HEK293 (cell line): ENCODE measurements around the gene C2CD2.
A peak's percentile ranks its signal among the peaks of the same experiment; 100 is the strongest.

Experiments
- CTCF ChIA-PET: fragments of 350-600 bp; formaldehyde crosslinking; extraction: SDS; loops from one replicate; lab custom pipeline; 2021; ENCODE audit warnings: antibody characterized with exemption; lab: Yijun Ruan, JAX
- POLR2A ChIA-PET: fragments of 300-600 bp; formaldehyde crosslinking; extraction: SDS; loops from one replicate; lab custom pipeline; 2020; ENCODE audit warnings: antibody characterized with exemption, inconsistent platforms; lab: Yijun Ruan, JAX
- H3K27ac ChIP-seq: fragments of 200-500 bp; sonication (Bioruptor generic); 2 replicates; pipeline ENCODE4 v1.5.1; 2014; ENCODE audit warnings: low read depth, low read length, control low read depth, inconsistent platforms; ENCODE audit errors: extremely low read depth
- H3K36me3 ChIP-seq, 2 experiments: fragments of 200-500 bp in 1 of 2; sonication (Bioruptor generic) in 1 of 2; 1 replicate in 1 of 2; 2 replicates in 1 of 2; pipeline ENCODE4 v1.5.1; 2014 to 2017; ENCODE audit warnings: inconsistent platforms in 2 of 2, low read length in 2 of 2; ENCODE audit not compliant: control insufficient read depth in 2 of 2, insufficient read depth in 1 of 2
- H3K4me1 ChIP-seq: fragments of 200-500 bp; sonication (Bioruptor generic); 2 replicates; pipeline ENCODE4 v1.5.1; 2014; ENCODE audit warnings: mild to moderate bottlenecking, low read length, inconsistent platforms; ENCODE audit not compliant: control insufficient read depth, insufficient read depth
- H3K4me3 ChIP-seq: 2 replicates; pipeline ENCODE4 v1.5.1; 2011; ENCODE audit warnings: low read depth, mild to moderate bottlenecking, control low read depth, low read length, moderate library complexity
- H3K9me3 ChIP-seq: fragments of 200-500 bp; sonication (Bioruptor generic); 2 replicates; pipeline ENCODE4 v1.5.1; 2014; ENCODE audit warnings: low read depth, low read length, inconsistent platforms; ENCODE audit not compliant: control insufficient read depth, insufficient read depth
- KLF8 ChIP-seq: fragments of 450-650 bp; formaldehyde crosslinking; IDR thresholded peaks from 2 replicates; pipeline ENCODE4 v1.5.1; 2016; ENCODE audit warnings: missing biosample characterization, missing genetic modification characterization
- MEIS1 ChIP-seq: sonication (generic); formaldehyde crosslinking; IDR thresholded peaks from 2 replicates; pipeline ENCODE4 v1.8.1; 2022; ENCODE audit warnings: missing genetic modification reagents, mild to moderate bottlenecking, borderline replicate concordance
- PRDM1 ChIP-seq: fragments of 450-650 bp; formaldehyde crosslinking; IDR thresholded peaks from 2 replicates; pipeline ENCODE4; 2016; ENCODE audit warnings: missing biosample characterization, missing genetic modification characterization
- PRDM10 ChIP-seq: fragments of 450-650 bp; formaldehyde crosslinking; IDR thresholded peaks from 2 replicates; pipeline ENCODE4 v1.5.1; 2016; ENCODE audit warnings: missing biosample characterization, missing genetic modification characterization
- SALL2 ChIP-seq: fragments of 450-650 bp; formaldehyde crosslinking; IDR thresholded peaks from 2 replicates; pipeline ENCODE4 v1.5.0; 2017; ENCODE audit warnings: missing biosample characterization, mild to moderate bottlenecking, missing genetic modification characterization, borderline replicate concordance
- SCRT2 ChIP-seq: fragments of 450-650 bp; formaldehyde crosslinking; IDR thresholded peaks from 2 replicates; pipeline ENCODE4 v1.5.1; 2016; ENCODE audit warnings: missing biosample characterization, missing genetic modification characterization
- SP7 ChIP-seq: fragments of 450-650 bp; formaldehyde crosslinking; IDR thresholded peaks from 2 replicates; pipeline ENCODE4 v1.5.1; 2016; ENCODE audit warnings: missing biosample characterization, missing genetic modification characterization
- TCF7L2 ChIP-seq: IDR thresholded peaks from 2 replicates; pipeline ENCODE4 v1.6.1; 2011; ENCODE audit warnings: low read depth, mild to moderate bottlenecking, inconsistent platforms, low read length, moderate library complexity, borderline replicate concordance
- ZNF121 ChIP-seq: fragments of 450-650 bp; formaldehyde crosslinking; IDR thresholded peaks from 2 replicates; pipeline ENCODE4 v1.5.1; 2016; ENCODE audit warnings: missing biosample characterization, missing genetic modification characterization
- ZNF501 ChIP-seq: fragments of 450-650 bp; formaldehyde crosslinking; IDR thresholded peaks from 2 replicates; pipeline ENCODE4 v1.5.1; 2016; ENCODE audit warnings: missing biosample characterization, missing genetic modification characterization
- ZNF529 ChIP-seq: fragments of 450-650 bp; formaldehyde crosslinking; IDR thresholded peaks from 2 replicates; pipeline ENCODE4 v1.5.1; 2017; ENCODE audit warnings: missing genetic modification characterization, missing biosample characterization; ENCODE audit not compliant: insufficient replicate concordance
- ZNF558 ChIP-seq: fragments of 450-650 bp; formaldehyde crosslinking; IDR thresholded peaks from 2 replicates; pipeline ENCODE4 v1.5.1; 2016; ENCODE audit warnings: missing biosample characterization, missing genetic modification characterization
- ZNF560 ChIP-seq: fragments of 450-650 bp; formaldehyde crosslinking; IDR thresholded peaks from 2 replicates; pipeline ENCODE4 v1.5.1; 2017; ENCODE audit warnings: missing biosample characterization, missing genetic modification characterization, borderline replicate concordance
- ZNF623 ChIP-seq: fragments of 450-650 bp; formaldehyde crosslinking; IDR thresholded peaks from 2 replicates; pipeline ENCODE4 v1.5.1; 2016; ENCODE audit warnings: missing biosample characterization, missing genetic modification characterization
- ZNF658 ChIP-seq: fragments of 450-650 bp; formaldehyde crosslinking; IDR thresholded peaks from 2 replicates; pipeline ENCODE4; 2016; ENCODE audit warnings: missing biosample characterization, missing genetic modification characterization
- ZNF701 ChIP-seq: fragments of 450-650 bp; formaldehyde crosslinking; IDR thresholded peaks from 2 replicates; pipeline ENCODE4 v1.5.1; 2016; ENCODE audit warnings: missing biosample characterization, missing genetic modification characterization
- ZNF707 ChIP-seq: fragments of 450-650 bp; formaldehyde crosslinking; IDR thresholded peaks from 2 replicates; pipeline ENCODE4 v1.5.1; 2016; ENCODE audit warnings: missing biosample characterization, missing genetic modification characterization
- ZNF76 ChIP-seq: fragments of 450-650 bp; formaldehyde crosslinking; IDR thresholded peaks from 2 replicates; pipeline ENCODE4; 2016; ENCODE audit warnings: low read depth, missing biosample characterization, missing genetic modification characterization, borderline replicate concordance
- TF ChIP-seq, protein P1 (sequence below): fragments of 450-650 bp; IDR thresholded peaks from 2 replicates; pipeline ENCODE4 v1.5.1; 2018; ENCODE audit warnings: missing biosample characterization, missing genetic modification characterization
- TF ChIP-seq, protein P2 (sequence below): fragments of 450-650 bp; formaldehyde crosslinking; IDR thresholded peaks from 2 replicates; pipeline ENCODE4; 2016; ENCODE audit warnings: missing biosample characterization, missing genetic modification characterization

C2CD2 gene

DNA sequence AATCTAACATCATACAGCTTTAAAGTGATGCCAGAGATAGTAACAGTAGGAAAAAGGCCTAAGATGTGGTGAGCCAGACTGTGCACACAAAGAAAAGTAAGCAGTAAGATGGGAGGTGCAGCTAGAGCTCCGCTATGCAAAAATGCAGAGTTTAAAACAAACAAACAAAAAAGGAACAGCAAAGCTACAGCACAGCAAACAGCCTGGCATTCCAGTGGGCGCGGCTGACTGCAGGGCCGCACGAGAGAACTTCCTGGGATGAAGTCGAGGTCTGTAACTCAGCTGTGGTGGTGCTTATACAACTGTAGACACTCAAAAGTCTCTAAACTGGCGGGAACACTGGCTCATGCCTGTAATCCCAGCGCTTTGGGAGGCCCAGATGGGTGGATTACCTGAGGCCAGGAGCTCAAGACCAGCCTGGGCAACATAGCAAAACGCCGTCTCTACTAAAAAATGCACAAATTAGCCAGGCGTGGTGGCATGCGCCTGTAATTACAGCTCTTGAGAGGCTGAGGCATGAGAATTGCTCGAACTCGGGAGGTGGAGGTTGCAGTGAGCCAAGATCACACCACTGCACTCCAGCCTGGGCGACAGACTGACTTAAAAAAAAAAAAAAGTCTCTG lies 104.7 kb downstream of the C2CD2 start:
- ChIA-PET CTCF (interaction anchor here (1.6 to 2.0 kb wide), 2 partner anchors 33 to 237 kb away, joined by 5 to 10 read pairs; no protein-coding TSS in a partner anchor), POLR2A (no interaction called here)
- Histone ChIP-seq H3K9me3 (no peaks in the 10 kb centered on the region), H3K36me3 (peaks cover 0 to 18% of the 10 kb centered on the region in 2 experiments; a peak in 2 of 3 replicates), H3K4me3 (no peak overlapping the region), H3K4me1 (no peaks in the 10 kb centered on the region), H3K27ac (no peak overlapping the region)
- no peak for TF ChIP-seq ZNF707 (tag by site-specific recombination)
- no peak for TF ChIP-seq SCRT2 (tag by site-specific recombination)
- TF ChIP-seq ZNF501 (tag by site-specific recombination), result no peak
- no peak for TF ChIP-seq SP7
- no peak for TF ChIP-seq ZNF121 (tag by site-specific recombination)
- TF ChIP-seq, protein P1, sequence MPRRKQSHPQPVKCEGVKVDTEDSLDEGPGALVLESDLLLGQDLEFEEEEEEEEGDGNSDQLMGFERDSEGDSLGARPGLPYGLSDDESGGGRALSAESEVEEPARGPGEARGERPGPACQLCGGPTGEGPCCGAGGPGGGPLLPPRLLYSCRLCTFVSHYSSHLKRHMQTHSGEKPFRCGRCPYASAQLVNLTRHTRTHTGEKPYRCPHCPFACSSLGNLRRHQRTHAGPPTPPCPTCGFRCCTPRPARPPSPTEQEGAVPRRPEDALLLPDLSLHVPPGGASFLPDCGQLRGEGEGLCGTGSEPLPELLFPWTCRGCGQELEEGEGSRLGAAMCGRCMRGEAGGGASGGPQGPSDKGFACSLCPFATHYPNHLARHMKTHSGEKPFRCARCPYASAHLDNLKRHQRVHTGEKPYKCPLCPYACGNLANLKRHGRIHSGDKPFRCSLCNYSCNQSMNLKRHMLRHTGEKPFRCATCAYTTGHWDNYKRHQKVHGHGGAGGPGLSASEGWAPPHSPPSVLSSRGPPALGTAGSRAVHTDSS, result no peak
- TF ChIP-seq ZNF560 (tag by site-specific recombination), result no peak
- no peak for TF ChIP-seq ZNF701
- no peak for TF ChIP-seq ZNF76
- no peak for TF ChIP-seq ZNF529
- no peak for TF ChIP-seq ZNF658 (tag by site-specific recombination)
- TF ChIP-seq, protein P2, sequence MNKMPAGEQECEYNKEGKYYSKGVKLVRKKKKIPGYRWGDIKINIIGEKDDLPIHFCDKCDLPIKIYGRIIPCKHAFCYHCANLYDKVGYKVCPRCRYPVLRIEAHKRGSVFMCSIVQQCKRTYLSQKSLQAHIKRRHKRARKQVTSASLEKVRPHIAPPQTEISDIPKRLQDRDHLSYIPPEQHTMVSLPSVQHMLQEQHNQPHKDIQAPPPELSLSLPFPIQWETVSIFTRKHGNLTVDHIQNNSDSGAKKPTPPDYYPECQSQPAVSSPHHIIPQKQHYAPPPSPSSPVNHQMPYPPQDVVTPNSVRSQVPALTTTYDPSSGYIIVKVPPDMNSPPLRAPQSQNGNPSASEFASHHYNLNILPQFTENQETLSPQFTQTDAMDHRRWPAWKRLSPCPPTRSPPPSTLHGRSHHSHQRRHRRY (tag by site-specific recombination), result no peak
- TF ChIP-seq MEIS1 (CRISPR knock-in tag), result no peak
- TF ChIP-seq TCF7L2, result no peak
- no peak for TF ChIP-seq PRDM1 (tag by site-specific recombination)
- no peak for TF ChIP-seq ZNF558 (tag by site-specific recombination)
- no peak for TF ChIP-seq ZNF623 (tag by site-specific recombination)

GRCh38 chr21:41848533-41848932 lies 105.3 kb downstream of the C2CD2 start:
- ChIA-PET POLR2A (no interaction called here), CTCF (no interaction called here)
- no peak for TF ChIP-seq KLF8 (tag by site-specific recombination)
- TF ChIP-seq PRDM10 (tag by site-specific recombination), result 0 out of 2 replicates have a peak, but pooled peaks have one; percentile 21
- TF ChIP-seq SALL2, result no peak
- H3K4me3 ChIP-seq, result no peak overlapping the region
- no peak overlapping the region for H3K27ac ChIP-seq
- H3K4me1 ChIP-seq, result no peaks in the 10 kb centered on the region
- peaks cover 0 to 13% of the 10 kb centered on the region in 2 experiments; a peak in 2 of 3 replicates for H3K36me3 ChIP-seq
- H3K9me3 ChIP-seq, result no peaks in the 10 kb centered on the region
